GM21737 (cell line): ENCODE results near the gene FZD7.

Experiments used
- ATAC-seq: cut with Tn5 transposase; IDR thresholded peaks from one replicate; pipeline ENCODE4 v1.9.1; 2021; ENCODE audit warnings: mild to moderate bottlenecking, moderate library complexity; ENCODE audit not compliant: unreplicated experiment

Gene FZD7

DNA sequence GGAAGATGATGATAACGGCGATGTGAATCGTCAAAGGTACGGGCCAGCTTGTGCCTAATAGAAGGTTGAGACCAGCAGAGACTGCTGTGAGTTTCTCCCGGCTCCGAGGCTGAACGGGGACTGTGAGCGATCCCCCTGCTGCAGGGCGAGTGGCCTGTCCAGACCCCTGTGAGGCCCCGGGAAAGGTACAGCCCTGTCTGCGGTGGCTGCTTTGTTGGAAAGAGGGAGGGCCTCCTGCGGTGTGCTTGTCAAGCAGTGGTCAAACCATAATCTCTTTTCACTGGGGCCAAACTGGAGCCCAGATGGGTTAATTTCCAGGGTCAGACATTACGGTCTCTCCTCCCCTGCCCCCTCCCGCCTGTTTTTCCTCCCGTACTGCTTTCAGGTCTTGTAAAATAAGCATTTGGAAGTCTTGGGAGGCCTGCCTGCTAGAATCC lies 3.0 kb downstream of the FZD7 start:
- ATAC-seq: no peak

DNA sequence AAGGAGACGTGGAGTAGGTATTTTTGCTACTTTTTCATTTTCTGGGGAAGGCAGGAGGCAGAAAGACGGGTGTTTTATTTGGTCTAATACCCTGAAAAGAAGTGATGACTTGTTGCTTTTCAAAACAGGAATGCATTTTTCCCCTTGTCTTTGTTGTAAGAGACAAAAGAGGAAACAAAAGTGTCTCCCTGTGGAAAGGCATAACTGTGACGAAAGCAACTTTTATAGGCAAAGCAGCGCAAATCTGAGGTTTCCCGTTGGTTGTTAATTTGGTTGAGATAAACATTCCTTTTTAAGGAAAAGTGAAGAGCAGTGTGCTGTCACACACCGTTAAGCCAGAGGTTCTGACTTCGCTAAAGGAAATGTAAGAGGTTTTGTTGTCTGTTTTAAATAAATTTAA lies 3.4 kb downstream of the FZD7 start:
- ATAC-seq: no peak

DNA sequence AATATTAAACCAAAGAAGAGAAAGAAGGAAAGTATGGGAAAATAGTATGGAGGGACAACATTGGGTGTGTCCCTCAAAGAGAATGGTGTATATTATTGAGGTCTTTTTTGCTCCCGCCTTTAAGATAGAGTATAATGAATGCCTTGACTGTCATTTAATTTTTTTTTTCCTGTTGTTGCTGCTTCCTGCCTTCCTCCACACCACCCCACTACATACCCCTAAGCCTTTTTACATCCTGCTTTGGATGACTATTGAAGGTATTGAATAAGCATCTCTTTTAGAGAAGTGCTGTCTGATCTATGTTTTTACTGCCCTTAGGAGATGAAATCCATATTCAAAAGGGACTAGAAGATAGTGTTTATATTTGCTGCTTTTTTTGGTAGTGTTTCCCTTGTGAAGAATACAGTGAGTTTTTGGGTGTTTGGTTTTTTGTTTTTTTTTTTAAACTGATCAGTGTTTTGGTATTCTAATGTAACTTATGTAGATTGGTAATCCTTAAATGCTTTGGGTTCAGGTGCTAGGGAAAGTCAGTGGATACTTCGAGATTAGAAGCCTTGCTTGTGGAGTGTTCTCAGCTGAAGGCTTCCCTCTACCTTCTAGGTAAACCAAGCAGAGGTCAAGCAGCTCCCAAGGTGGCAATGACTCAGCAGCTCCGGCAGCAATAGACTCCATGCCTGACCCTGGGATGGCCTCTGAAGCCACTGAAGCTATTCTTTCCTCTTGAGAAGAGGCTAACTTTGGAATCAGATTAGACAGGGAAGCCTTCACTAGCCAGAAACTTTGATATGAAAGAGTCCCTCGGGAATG lies 5.0 kb downstream of the FZD7 start:
- ATAC-seq: no peak

DNA sequence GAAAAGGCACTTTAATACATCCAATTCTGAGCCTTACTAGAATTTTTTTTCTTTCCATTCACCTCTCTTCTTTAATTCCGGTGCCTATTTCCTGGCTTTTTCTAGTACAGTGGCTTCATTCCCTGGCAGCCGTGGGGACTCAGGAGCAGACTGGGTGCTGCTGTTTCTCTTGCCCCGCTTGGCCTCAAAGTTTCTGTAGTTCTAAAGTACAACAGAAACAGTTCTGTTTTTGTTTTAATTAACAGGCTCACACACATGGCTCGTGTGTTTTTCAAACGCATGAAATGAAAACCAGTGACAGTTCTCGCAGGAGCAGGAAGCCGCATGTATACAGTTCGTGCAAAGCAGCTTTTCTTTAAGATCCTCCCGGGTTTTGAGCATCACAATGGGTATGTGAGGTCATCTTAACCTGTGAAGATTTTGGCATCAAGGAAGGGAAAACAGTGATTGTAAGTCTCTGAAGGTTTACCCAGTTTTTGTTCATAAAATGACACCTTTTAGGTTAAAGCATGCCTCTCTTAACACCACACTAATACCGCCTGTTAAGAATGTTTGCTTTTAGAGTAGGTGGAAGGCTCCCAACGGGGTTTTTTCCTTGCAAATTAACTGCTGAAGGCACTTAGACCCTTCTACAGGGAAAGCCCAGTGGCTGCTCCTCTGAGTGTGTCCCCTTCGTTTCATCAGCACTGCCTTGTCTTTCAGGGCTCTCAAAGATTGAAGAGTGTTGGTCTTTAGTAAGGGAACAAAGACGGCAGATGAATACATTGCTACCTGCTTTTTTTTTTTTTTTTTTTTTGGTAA lies 5.8 kb downstream of the FZD7 start:
- no peak for ATAC-seq

DNA sequence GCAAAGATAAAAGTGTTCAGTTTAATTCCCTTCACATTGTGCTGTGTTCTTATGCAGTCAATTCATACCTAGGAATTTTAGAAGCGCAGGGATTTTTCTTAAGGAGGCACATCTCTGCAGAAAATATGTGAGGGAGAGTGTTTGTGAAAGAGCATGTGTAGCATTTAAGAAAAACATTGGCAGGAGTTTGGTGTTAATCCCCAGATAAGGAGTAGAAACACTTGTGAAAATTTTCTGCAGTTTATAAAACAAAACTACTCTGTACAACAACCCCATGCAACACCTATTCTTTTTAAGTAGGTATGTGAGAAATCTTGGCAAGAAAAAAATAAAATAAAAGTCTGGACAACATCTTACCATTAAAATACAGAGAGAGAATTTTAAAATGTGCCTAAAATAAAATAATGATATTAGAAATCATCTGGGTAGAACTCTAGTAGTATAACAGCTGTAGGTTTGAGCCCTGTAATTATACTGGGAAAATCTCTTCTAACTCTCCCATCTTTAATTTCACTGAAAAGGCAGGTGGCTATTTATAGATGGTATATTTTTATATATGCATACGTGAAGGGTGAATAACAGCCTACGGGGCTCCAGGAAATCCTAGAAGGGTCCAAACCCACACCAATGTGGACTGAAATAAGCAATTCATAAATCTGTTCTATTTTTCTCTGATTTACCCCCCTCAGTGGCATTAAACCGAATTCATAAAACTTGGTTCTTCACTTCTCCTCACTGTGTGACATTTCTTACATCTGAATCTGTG lies 6.6 kb downstream of the FZD7 start:
- no peak for ATAC-seq

DNA sequence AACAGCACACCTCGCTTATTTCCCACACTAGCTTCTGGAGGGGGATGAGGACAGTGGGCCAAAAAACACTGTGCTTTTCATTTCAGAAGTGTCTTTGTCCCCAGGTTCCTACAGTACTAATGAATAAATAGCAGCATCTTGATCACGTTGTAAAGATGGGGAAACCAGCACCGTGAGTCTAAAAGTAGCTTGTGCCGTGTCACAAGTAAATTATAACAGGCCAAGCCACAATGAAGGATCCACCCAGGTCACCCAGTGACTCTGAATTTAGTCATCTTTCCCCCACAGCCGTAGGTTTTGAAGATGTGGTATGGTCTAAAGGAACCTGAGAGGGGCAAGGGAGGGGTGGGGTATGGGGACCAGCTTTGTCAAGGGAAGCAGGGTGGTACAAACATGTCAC lies 8.8 kb downstream of the FZD7 start:
- no peak for ATAC-seq

DNA sequence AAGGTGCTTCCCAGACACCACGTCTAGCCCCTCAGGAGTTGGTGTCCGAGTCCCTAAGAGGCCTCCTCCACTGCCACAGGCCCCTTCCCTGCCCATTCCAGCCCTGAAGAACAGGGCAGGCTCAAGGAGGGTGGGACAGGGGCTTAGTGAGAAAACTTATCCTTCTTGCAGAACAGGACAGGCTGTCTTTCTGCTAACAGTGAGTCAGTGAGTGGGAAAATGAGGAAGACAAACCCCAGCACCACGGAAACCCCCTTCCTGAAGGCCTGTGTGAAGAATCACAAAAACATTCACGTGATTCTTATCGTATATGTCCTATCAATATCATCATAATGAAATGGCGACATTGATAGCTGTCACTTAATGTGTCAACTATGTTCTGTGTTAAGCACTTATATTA lies 9.8 kb downstream of the FZD7 start:
- no peak for ATAC-seq

DNA sequence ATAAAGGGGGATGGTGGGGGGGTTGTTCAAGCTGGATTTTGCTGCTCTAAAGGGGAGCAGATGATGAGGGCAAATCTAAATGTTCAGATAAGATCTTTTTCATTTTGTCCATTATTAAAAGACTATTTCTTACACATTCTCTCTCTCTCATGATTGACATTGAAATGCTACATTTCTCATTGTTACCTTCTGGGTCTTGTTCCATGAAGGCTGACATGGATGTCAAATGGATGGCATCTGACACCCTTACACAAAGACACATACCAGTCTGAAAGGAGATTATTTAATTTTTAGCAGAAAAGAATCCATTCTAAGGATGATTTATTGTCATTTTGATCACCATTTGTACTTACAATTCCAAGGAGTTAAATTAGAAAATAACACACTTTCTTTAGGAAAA lies 11.1 kb downstream of the FZD7 start:
- ATAC-seq: no peak

DNA sequence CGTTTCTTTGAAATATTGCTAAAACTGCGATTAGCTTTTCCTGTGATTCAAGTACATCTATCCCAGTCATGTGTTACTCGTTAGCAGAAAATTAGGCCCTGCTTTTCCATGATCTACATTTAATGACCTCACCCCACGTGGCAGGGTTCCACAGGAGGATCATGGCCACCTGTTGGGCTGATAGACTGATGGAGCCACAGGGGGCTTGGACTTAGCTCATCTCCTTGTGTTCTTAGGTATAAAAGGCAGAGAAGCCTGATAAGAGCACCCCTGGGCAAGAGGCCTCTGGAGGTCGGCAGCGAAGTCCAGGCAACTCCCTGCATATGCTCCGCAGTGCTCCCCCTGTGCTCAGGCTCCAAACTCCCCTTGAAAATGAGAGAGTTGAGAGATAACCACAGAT lies 12.9 kb downstream of the FZD7 start:
- ATAC-seq: no peak

DNA sequence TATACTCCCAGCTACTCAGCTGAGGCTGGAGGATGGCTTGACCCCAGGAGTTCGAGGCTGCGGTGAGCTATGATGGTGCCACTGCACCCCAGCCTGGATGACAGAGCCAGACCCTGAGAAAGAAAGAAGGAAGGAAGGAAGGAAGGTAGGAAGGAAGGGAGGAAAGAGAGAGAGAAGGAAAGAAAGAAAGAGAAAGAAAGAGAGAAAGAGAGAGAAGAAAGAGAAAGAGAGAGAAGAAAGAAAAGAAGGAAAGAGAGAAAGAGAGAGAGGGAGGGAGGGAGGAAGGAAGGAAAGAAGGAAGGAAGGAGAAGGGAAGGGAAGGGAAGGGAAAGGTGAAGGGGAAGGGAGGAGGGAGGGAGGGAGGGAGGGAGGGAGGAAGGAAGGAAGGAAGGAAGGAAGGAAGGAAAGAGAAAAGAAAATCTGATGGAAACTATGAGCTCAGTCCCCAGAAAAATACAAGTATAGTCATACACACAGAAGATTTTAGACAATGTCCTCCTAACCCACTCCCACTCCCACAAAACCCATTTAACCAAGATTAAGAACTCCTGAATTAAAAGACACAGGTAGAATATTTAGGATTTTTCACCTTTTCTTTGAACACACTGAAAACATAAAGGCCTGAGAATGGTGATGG lies 15.6 kb downstream of the FZD7 start:
- no peak for ATAC-seq

DNA sequence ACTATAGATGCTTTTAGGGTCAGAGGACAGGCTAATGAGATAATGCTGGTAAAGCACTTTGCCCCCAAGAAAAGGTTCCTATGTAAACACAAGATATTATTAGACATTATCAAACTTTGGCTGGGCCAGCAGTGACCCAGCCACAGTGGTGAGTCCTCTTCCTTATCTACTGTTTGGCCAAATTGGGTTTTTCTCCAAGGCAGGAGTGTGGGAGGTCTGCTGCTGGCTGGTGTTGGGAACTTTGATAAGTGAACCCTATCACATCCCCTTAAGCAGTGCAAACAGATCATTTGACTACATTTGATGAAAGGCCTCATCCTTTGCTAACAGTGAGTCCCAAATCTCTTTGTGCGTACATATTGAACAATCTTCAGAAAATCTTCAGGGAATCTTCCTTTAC lies 16.2 kb downstream of the FZD7 start:
- ATAC-seq: no peak

DNA sequence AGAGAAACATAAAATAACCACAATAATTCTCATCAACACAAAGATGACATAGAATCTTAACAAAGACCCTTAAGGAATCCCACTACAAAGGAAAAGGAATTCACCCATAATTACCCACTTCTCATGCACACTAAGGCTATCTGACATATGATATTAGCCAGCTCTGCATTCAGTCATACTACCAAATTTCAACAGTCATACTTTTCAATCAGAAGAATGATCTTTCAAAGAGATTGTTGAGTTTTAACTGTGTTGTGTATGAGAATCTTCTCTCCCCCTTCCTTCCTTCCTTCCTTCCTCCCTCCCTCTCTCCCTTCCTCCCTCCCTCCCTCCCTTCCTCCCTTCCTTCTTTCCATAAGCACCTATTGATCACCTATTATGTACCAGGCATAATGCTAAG lies 17.0 kb downstream of the FZD7 start:
- no peak for ATAC-seq

DNA sequence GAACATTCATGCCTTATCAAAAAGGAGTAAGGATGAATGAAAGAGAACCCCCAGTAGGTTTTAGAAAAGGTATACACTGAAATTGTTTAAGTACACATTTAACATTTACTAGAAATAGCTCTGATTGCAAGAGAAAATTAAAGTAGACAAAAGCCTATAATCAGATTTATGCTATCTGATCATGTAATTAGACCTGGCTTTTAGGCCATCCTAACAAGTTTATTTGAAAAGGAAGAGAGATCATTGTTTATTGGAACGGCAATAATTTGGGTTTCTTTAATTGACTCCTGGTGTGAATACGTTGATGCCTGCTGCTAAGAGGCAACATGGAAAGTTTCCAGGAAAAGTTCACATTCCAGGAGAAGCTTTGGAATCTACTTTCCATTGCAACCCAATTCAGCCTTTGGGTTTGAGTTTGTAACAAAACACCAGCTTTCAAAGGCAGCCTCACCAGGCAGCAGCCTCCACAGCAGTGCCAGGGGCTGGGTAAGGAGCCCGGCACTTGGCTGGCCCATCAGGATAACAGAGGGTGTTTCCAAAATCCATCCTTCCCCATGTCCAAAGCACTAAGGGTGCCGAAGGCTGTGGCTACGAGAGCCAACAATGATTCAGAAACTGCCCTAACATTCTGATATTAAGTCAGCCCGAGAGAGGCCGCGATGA lies 18.0 kb downstream of the FZD7 start:
- no peak for ATAC-seq

DNA sequence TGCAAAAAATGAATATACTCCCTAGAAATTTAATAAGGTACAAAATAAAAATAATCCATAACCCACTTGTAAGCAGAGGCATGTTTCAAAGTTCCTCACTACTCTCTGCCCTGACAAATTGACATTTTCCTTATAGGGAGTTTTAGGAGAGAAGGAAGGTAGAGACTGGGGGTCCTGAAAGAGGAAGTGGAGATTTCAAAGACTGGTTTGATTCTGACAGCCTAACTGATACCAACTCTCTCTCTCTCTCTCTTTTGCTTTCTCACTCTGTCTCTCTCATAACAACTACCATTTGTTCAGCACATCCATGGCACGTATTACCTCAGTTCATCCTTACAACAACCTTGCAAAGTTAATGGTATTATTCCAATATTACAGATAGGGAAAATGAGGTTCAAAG lies 18.6 kb downstream of the FZD7 start:
- ATAC-seq: no peak

DNA sequence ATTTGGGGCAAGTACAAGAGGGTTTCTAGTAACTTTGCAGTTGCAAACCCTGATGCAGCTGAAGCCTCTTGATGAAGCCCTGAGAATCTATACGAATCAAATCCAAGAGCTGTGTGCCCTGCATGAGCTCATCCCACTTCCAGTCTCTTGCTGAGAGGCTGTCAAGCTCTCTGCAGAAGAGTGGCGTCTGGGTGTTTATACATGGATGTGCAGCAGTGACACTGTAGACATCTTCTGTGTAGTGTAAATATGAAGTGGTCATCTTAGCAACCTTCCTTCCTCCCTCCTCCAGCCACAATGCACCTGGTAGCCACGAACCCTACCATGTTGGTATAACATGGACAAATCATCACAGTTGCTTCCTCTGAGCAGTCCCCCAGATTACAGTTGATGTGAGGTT lies 21.0 kb downstream of the FZD7 start:
- ATAC-seq: no peak

DNA sequence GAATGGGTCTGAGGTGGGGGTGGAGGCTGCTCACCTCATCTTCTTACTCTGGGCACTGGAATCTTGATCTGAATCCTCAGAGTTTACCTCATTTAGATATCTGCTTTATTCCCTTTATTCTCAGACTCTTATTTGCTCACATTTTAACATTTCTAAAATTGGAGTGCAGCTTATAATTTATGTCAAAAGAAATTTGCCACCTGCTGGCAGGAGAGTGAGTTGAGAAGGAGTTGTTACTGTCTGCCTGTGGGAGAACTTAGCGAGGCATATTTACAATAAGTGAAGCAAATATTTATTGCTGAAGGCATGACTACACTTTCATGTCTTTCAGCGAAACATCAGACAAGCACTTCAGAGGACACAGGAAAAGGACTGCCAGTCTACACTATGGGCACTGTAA lies 23.0 kb downstream of the FZD7 start:
- ATAC-seq: no peak

DNA sequence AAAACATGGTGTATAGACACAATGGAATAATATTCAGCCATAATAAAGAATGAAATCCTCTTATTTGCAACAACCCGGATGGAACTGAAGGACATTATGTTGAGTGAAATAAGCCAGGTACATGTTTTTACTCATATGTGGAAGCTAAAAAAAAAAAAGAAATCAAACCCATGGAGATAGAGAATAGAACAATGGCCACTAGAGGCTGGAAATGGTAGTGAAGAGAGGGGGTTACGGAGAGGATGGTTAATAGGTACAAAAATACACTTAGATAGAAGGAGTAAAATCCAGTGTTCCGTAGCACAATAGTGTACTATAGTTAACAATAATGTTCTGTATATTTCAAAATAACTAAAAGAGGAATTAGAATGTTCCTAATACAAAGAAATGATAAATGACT lies 26.6 kb downstream of the FZD7 start:
- no peak for ATAC-seq

DNA sequence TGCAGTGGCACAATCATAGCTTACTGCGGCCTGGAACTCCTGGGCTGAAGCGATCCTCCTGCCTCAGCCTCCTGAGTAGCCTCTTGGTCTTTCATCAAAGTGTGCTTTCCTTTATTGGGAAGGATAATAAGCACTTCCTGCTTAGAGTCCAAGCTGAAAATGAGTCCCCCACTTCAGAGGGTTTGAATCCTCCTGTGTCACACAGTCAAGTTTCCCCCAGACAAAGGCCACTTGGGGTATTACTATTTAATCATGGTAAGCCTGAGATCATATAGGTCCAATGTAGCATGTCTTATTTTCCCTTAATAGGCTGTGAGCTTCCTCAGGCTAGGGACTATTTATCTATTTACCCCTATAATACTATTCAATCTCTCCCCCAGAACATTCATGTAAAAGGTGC lies 28.0 kb downstream of the FZD7 start:
- no peak for ATAC-seq

DNA sequence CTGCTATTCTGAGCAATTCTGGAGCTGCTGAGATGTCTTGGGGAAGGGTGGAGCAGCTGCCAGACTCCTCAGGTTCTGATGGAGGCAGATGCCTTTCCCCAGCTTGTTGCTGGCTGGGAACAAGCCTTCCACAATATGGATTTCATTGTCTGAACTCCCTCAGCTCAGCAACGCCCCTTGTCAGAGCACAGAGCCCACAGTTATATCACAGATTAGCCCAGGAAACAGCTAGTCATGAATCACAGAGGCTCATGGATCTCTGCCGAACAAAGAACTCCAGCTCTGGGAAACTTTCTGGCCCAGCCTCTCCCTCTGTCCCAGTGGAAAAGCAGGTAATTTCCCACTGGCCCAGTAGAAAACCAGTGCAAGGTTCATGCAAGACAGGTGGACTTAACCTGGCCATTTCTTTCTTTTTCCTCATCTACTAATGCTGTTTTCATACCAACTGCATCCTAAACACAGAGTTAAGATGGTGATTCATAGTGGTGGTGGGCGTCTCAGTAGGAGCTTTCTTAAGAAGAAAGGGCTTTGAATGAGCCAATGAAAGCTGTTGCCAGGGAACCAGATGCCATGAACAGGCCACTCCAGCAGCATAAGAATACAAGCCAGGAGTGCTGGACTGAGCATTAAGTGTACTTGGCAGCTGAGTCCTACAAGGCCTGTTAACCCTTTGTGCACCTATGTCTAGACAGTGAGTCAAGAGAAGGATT lies 30.7 kb downstream of the FZD7 start:
- no peak for ATAC-seq

DNA sequence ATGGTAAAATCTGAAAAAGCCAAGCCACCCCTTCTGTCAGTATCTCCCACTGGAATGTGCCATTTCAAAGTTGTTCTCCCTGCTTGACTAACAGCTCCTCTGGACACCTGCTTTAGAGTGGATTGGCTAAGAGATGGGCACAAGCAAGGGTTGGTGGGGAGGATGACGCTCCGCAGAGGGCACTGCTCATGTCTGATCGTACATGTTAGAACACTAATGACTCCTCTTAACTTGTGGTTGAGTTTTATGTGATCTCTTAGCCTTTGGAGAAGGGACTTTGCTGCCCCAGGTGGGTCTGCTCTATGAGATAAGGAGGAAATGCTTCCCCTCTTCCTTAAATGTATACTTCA lies 31.2 kb downstream of the FZD7 start:
- ATAC-seq: no peak
